Heart left ventricle (tissue), 16 donors: ENCODE results near the gene CCDC169. TPM values are rescaled to one million over a fixed set of nuclear protein-coding genes. Genes with fewer than 3 reads are reported as not detected.
"Not testable (repeated sequence)": the region's sequence is repeated elsewhere in the genome, so short reads cannot be mapped to it uniquely, and the experiment has no call there.

Experiments
- ATAC-seq, 4 donors: fragments of 200-7000 bp; cut with Tn5 transposase; one replicate each; pipeline ENCODE4 v1.9.1; 2020 to 2022; ENCODE audit warnings: moderate library complexity in 4 of 4, mild to moderate bottlenecking in 3 of 4, moderate number of reproducible peaks in 1 of 4
- DNase-seq, 5 donors: peaks; one replicate each; pipeline ENCODE4 v3.0.0-alpha.2; 2020
- H3K27ac ChIP-seq, 12 donors: fragments of 200-600 bp; sonication (generic) in 4 of 12; one replicate each; pipeline versions ENCODE4 v1.5.0 to v1.8.0; 2016 to 2022; ENCODE audit warnings: mild to moderate bottlenecking in 2 of 12
- H3K27me3 ChIP-seq, 9 donors: fragments of 200-600 bp; sonication (generic) in 2 of 9; one replicate each; pipeline versions ENCODE4 v1.5.1 to v1.8.0; 2016 to 2022; ENCODE audit warnings: mild to moderate bottlenecking in 3 of 9
- H3K36me3 ChIP-seq, 9 donors: fragments of 200-600 bp; sonication (generic) in 2 of 9; one replicate each; pipeline versions ENCODE4 v1.5.0 to v1.8.0; 2018 to 2022; ENCODE audit warnings: mild to moderate bottlenecking in 2 of 9
- H3K4me1 ChIP-seq, 12 donors: fragments of 200-600 bp; sonication (generic) in 4 of 12; one replicate each; pipeline versions ENCODE4 v1.5.0 to v1.8.0; 2016 to 2022; ENCODE audit warnings: mild to moderate bottlenecking in 3 of 12
- H3K4me3 ChIP-seq, 12 donors: fragments of 200-600 bp; sonication (generic) in 4 of 12; one replicate each; pipeline versions ENCODE4 v1.5.0 to v1.8.0; 2017 to 2022; ENCODE audit warnings: mild to moderate bottlenecking in 9 of 12, moderate library complexity in 4 of 12
- H3K9me3 ChIP-seq, 12 donors: fragments of 200-600 bp; sonication (generic) in 4 of 12; one replicate each; pipeline versions ENCODE4 v1.5.0 to v1.8.0; 2016 to 2022; ENCODE audit warnings: mild to moderate bottlenecking in 1 of 12
- POLR2A ChIP-seq, 2 donors: fragments of 450-650 bp; IDR thresholded peaks; one replicate each; pipeline ENCODE4 v1.6.1; 2017; ENCODE audit warnings: antibody characterized with exemption in 2 of 2, mild to moderate bottlenecking in 2 of 2, moderate library complexity in 2 of 2
- WGBS, 4 donors: extraction: QIAGEN DNeasy Blood & Tissue Kit in 2 of 4; methylation state at CpG; one replicate each; pipeline versions ENCODE4 v1.1.5 to v1.1.7; 2013 to 2018; 5-methylcytosine and 5-hydroxymethylcytosine counted together
- intact Hi-C, 10 donors: fragments of 100-400 bp; cut with DNase I; formaldehyde crosslinking; loops; one replicate each; pipeline versions ENCODE4 v1.11.1 to v1.14.2; 2022
- polyA plus RNA-seq, 2 donors: library from polyadenylated mRNA; stranded (reverse); fragments of 200-250 nt; gene quantifications; one replicate each; pipeline ENCODE4 v1.2.3, GENCODE V29; 2013
- total RNA-seq, 9 donors: library from RNA; depleted of rRNA in 2 of 9; stranded (reverse); fragments of >200 nt in 2 of 9; fragmentation: NEBNext Ultra II Directional in 3 of 9; extraction: Animal tissue kit (Norgen Biotek cat#: 25700) in 3 of 9; gene quantifications; one replicate each; pipeline versions ENCODE4 v1.1.0 to v1.2.4, GENCODE V29; 2016 to 2023
- TF ChIP-seq, protein P1 (sequence below), 12 donors: fragments of 200-600 bp; sonication (generic) in 4 of 12; IDR thresholded peaks; one replicate each; pipeline versions ENCODE4 v1.5.0 to v1.8.0; 2018 to 2022; ENCODE audit warnings: antibody characterized with exemption in 12 of 12, mild to moderate bottlenecking in 5 of 12
- donor health status: ischemic (EF 13 %, LVEDD 7.1; RV severe dilation, severe dysfunction).
- donor health status: healthy with polysubstance abuse.
- donor health status: DM: no; HTN: yes; CAD: no.
- donor health status: DM: no; HTN: no; CAD: no.
- donor health status: ischemic (EF 25% LVEDD 6.9; RV normal size, moderate dysfunction).
- donor health status: ischemic (EF 25% LVEDD 5.7; RV mildly dilated, moderate dysfunction).
- donor health status: healthy.
- donor health status: DM: yes; HTN: yes; CAD: no.
- donor health status: ischemic (EF 35%, LVEDD 5.7; RV mildly dilated, moderate dysfunction).
- donor health status: nonischemic (EF 11% LVEDD 7.7; RV severe dilation, severe dysfunction).
- donor health status: DM: yes; HTN: yes; CAD: no.
- donor health status: PGD.
- donor health status: ischemic (EF 29% LVEDD 5.4; RV normal size, mild dysfunction).
- donor health status: nonischemic (EF 23%, LVEDD 6.1; RV moderate dilation, normal function).

The CCDC169 gene
- total and polyA plus RNA-seq, 11 donors, result 0.20 to 5.7 (median 1.4) TPM

DNA sequence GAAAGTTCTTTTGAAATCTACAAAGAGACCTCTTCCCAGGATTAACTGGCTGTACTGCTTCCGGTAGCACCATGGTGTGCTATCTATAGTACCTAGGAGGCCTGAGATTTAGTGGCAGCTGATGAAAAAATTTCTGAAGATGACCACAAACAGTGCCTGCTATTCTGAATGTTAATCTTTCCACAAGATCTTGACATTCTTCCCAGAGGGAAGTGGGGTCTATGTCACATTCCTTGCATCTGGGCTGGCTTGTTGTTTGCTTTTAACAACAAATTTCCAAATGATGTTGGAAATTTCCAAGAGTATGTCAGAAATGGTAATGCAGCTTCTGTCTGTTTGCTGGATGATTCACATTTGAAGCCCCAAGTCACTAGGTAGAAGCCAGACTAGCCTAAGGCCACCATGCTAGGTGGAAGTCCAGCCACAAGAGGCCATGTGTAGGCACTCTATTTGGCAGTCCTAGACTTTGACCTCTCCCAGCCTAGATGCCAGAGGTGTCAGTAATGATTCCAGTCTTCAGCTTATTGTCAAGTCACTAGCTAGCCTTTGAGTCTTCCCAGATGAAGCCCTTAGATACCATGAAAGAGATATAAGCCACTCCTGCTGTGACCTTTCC is 26.4 kb upstream of the CCDC169 start:
- Histone ChIP-seq H3K4me3 (no peak overlapping the region), H3K36me3 (peaks cover 0 to 72% (median 67%) of the 10 kb centered on the region in 9 donors), H3K27me3 (no peaks in the 10 kb centered on the region), H3K27ac (no peak overlapping the region), H3K4me1 (peaks cover 0 to 2% (median 0%) of the 10 kb centered on the region in 12 donors), H3K9me3 (no peaks in the 10 kb centered on the region)
- no peak for ATAC-seq
- intact Hi-C loops, result no loop called here
- TF ChIP-seq, protein P1, sequence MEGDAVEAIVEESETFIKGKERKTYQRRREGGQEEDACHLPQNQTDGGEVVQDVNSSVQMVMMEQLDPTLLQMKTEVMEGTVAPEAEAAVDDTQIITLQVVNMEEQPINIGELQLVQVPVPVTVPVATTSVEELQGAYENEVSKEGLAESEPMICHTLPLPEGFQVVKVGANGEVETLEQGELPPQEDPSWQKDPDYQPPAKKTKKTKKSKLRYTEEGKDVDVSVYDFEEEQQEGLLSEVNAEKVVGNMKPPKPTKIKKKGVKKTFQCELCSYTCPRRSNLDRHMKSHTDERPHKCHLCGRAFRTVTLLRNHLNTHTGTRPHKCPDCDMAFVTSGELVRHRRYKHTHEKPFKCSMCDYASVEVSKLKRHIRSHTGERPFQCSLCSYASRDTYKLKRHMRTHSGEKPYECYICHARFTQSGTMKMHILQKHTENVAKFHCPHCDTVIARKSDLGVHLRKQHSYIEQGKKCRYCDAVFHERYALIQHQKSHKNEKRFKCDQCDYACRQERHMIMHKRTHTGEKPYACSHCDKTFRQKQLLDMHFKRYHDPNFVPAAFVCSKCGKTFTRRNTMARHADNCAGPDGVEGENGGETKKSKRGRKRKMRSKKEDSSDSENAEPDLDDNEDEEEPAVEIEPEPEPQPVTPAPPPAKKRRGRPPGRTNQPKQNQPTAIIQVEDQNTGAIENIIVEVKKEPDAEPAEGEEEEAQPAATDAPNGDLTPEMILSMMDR (IDR thresholded peaks at IDR 0.05), result no peak
- no peak for TF ChIP-seq POLR2A (IDR thresholded peaks at IDR 0.05)
- 88 to 100% (median 96%) methylated on average over 1 of the region's 1 CpG for WGBS, 4 donors
- DNase-seq, result no peak

DNA sequence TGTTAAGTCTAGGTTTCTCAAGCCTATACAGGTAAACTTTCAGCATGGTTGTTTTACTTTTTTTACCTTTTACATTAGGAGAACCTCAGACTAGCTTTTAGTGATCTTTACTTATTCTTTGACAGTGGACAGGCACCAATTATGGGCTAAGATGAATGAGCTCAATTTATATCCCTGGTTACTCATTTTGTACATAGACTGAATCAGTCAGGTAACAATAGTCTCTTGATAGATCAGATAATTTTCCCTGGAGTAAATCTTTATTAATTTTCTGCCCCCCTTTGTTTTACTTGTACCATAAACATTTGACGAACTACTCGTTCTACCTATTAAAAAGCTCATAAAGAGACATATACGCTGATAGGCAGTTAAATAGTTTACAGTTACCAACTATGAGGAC is 25.8 kb upstream of the CCDC169 start:
- no peak overlapping the region for H3K4me3 ChIP-seq
- peaks cover 0 to 69% (median 61%) of the 10 kb centered on the region in 9 donors for H3K36me3 ChIP-seq
- H3K4me1 ChIP-seq, result no peaks in the 10 kb centered on the region
- H3K9me3 ChIP-seq, result no peaks in the 10 kb centered on the region
- H3K27me3 ChIP-seq, result no peaks in the 10 kb centered on the region
- intact Hi-C loops, result no loop called here
- H3K27ac ChIP-seq, result no peak overlapping the region
- DNase-seq, result no peak
- TF ChIP-seq, protein P1 (IDR thresholded peaks at IDR 0.05), result no peak
- no peak for TF ChIP-seq POLR2A (IDR thresholded peaks at IDR 0.05)
- 94 to 97% (median 96%) methylated on average over 3 of the region's 3 CpGs for WGBS, 4 donors
- no peak for ATAC-seq

GRCh38 chr13:36319793-36320192 is 22.2 kb upstream of the CCDC169 start:
- H3K4me1 ChIP-seq, ATAC-seq, H3K9me3 ChIP-seq, H3K27ac ChIP-seq, H3K4me3 ChIP-seq, DNase-seq, intact Hi-C loops, H3K27me3 ChIP-seq: not testable (repeated sequence)
- WGBS, 4 donors, result 64 to 86% (median 76%) methylated on average over 6 of the region's 6 CpGs
- peaks cover 0 to 48% (median 32%) of the 10 kb centered on the region in 9 donors for H3K36me3 ChIP-seq

DNA sequence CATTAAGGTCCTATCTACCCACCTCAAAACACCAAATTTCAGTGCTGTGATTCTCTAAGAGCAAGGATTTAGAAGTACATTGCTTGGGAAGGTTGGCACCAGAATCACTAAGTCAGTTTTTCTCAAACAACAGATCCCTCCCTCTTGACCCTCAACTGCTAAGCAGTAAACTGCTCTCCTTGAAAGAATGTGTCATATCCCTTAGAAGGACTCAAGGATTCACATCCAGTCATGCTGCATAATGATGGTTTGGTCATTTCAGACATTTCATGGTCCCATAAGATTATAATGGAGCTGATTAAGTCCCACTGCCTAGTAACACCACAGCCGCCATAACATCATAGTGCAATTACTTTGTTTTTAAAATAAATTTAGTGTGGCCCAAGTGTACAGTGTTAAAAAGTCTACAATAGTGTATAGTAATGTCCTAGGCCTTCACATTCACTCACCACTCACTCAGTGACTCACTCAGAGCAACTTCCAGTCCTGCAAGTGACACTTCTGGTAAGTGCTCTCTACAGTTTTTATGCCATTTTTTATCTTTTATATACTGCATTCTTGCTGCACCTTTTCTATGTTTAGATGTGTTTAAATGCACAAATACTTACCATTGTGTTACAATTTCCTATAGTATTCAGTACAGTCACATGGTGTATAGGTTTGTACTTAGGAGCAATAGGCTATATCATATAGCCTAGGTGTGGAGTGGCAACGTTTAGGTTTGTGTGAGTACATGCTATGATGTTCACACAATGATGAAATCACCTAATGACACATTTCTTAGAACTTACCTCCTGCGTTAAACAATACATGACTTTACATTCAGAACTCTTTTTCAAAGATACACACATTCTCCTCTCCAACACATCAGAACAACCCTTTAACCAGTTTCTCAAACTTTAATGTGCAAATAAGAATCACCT is 15.7 kb upstream of the CCDC169 start:
- intact Hi-C loops, result no loop called here

More for the DNA sequence above, 15.7 kb upstream of the CCDC169 start:
- Histone ChIP-seq H3K9me3 (no peaks in the 10 kb centered on the region), H3K27me3 (no peaks in the 10 kb centered on the region), H3K4me3 (no peak overlapping the region), H3K4me1 (peaks cover 0 to 4% (median 0%) of the 10 kb centered on the region in 12 donors), H3K27ac (no peak overlapping the region), H3K36me3 (peaks cover 0 to 77% (median 59%) of the 10 kb centered on the region in 9 donors)
- no peak for TF ChIP-seq POLR2A (IDR thresholded peaks at IDR 0.05)
- TF ChIP-seq, protein P1 (IDR thresholded peaks at IDR 0.05), result no peak
- WGBS, 4 donors, result 74 to 79% (median 74%) methylated on average over 3 of the region's 3 CpGs
- ATAC-seq (no peak), DNase-seq (no peak)
